Breast epithelium (tissue), 3 donors: ENCODE results near the gene WRNIP1.

Experiments used
- POLR2AphosphoS5 ChIP-seq, 3 donors: sonication (generic); formaldehyde crosslinking; IDR thresholded peaks; one replicate each; pipeline ENCODE4 v1.6.1; 2017; ENCODE audit warnings: antibody characterized with exemption in 3 of 3
- TF ChIP-seq, protein P1 (sequence below), 3 donors: fragments of 450-650 bp; IDR thresholded peaks; one replicate each; pipeline ENCODE4 v1.5.1; 2016 to 2017; ENCODE audit warnings: antibody characterized with exemption in 3 of 3, mild to moderate bottlenecking in 3 of 3, moderate library complexity in 3 of 3

DNA sequence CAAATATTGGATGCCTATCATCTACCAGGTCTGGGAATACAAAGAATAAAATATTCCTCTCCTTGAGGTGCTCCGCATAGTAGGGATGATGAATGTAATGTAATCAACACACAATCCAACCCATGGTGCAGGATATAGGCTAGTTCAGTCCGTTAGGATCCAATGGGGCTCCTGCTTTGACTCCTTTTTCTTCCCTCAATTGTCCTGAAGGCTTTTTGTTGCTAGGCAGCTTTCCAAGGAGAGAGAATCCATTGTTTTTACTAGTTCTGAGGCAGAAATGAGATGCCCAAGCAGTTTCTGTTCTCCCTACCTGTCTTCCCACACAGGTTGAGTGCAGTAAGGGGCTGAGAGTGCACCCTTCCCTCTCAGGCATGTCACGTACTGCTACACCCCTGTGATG is 12.1 kb downstream of the WRNIP1 start:
- TF ChIP-seq POLR2AphosphoS5 (IDR thresholded peaks at IDR 0.05): no peak
- TF ChIP-seq, protein P1, sequence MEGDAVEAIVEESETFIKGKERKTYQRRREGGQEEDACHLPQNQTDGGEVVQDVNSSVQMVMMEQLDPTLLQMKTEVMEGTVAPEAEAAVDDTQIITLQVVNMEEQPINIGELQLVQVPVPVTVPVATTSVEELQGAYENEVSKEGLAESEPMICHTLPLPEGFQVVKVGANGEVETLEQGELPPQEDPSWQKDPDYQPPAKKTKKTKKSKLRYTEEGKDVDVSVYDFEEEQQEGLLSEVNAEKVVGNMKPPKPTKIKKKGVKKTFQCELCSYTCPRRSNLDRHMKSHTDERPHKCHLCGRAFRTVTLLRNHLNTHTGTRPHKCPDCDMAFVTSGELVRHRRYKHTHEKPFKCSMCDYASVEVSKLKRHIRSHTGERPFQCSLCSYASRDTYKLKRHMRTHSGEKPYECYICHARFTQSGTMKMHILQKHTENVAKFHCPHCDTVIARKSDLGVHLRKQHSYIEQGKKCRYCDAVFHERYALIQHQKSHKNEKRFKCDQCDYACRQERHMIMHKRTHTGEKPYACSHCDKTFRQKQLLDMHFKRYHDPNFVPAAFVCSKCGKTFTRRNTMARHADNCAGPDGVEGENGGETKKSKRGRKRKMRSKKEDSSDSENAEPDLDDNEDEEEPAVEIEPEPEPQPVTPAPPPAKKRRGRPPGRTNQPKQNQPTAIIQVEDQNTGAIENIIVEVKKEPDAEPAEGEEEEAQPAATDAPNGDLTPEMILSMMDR (IDR thresholded peaks at IDR 0.05): no peak
